Measurements from ENCODE around the gene HLA-DPA1. TPM values are rescaled to one million over a fixed set of nuclear protein-coding genes. Genes with fewer than 3 reads are reported as not detected.
A peak's percentile ranks its signal among the peaks of the same experiment; 100 is the strongest.

HLA-DPA1 gene
- total and polyA plus RNA-seq, 4 donors, result 96.2 to 321 (median 145) TPM

GRCh38 chr6:33049323-33050013 lies 24.0 kb downstream of the HLA-DPA1 start:
- Histone ChIP-seq H3K27me3 (ENCODE audit: control insufficient read depth in 3 of 3, insufficient read depth in 3 of 3, low read length in 2 of 3) (peaks cover 0 to 5% (median 2%) of the 10 kb centered on the region in 3 donors), H3K9ac (ENCODE audit: insufficient read depth in 1 of 2, low read length in 2 of 2) (no peak overlapping the region), H3K36me3 (ENCODE audit: control insufficient read depth in 4 of 4, insufficient read depth in 4 of 4, low read length in 4 of 4) (no peaks in the 10 kb centered on the region), H3K9me3 (ENCODE audit: control insufficient read depth in 4 of 4, insufficient read depth in 3 of 4, low read length in 3 of 4) (peaks cover 0 to 2% (median 0%) of the 10 kb centered on the region in 4 donors), H3K4me3 (no peak overlapping the region), H3K4me1 (ENCODE audit: control insufficient read depth in 5 of 5, insufficient read depth in 5 of 5, low read length in 5 of 5) (no peaks in the 10 kb centered on the region), H3K27ac (ENCODE audit: low read depth in 1 of 2, low read length in 1 of 2) (peak overlapping the region in 1 of 2 donors; percentile 33)
- TF ChIP-seq CTCF (IDR thresholded peaks at IDR 0.05; ENCODE audit: control extremely low read depth, extremely low read depth), result no peak
- ATAC-seq (ENCODE audit: insufficient read depth, low FRiP score), result no peak
- no peak for DNase-seq
- WGBS, 2 donors, result 73 to 79% methylated on average over 9 of the region's 9 CpGs

- Histone ChIP-seq H3K4me3 (no peak overlapping the region), H3K9me3 (ENCODE audit: control insufficient read depth in 4 of 4, insufficient read depth in 3 of 4, low read length in 3 of 4) (no peaks in the 10 kb centered on the region), H3K27me3 (ENCODE audit: control insufficient read depth in 3 of 3, insufficient read depth in 3 of 3, low read length in 2 of 3) (peaks cover 0 to 3% (median 0%) of the 10 kb centered on the region in 3 donors), H3K27ac (ENCODE audit: low read depth in 1 of 2, low read length in 1 of 2) (no peak overlapping the region), H3K9ac (ENCODE audit: insufficient read depth in 1 of 2, low read length in 2 of 2) (no peak overlapping the region), H3K36me3 (ENCODE audit: control insufficient read depth in 4 of 4, insufficient read depth in 4 of 4, low read length in 4 of 4) (no peaks in the 10 kb centered on the region), H3K4me1 (ENCODE audit: control insufficient read depth in 5 of 5, insufficient read depth in 5 of 5, low read length in 5 of 5) (no peaks in the 10 kb centered on the region)
- no peak for DNase-seq
- 90 to 95% methylated on average over 2 of the region's 2 CpGs for WGBS, 2 donors
- no peak for TF ChIP-seq CTCF (IDR thresholded peaks at IDR 0.05; ENCODE audit: control extremely low read depth, extremely low read depth)
- ATAC-seq (ENCODE audit: insufficient read depth, low FRiP score), result no peak
These were observed 33.3 kb downstream of the HLA-DPA1 start for GRCh38 chr6:33040157-33040556.

GRCh38 chr6:33036535-33036934 lies 36.9 kb downstream of the HLA-DPA1 start:
- Histone ChIP-seq H3K27ac (ENCODE audit: low read depth in 1 of 2, low read length in 1 of 2) (no peak overlapping the region), H3K27me3 (ENCODE audit: control insufficient read depth in 3 of 3, insufficient read depth in 3 of 3, low read length in 2 of 3) (peaks cover 0 to 12% (median 0%) of the 10 kb centered on the region in 3 donors), H3K9ac (ENCODE audit: insufficient read depth in 1 of 2, low read length in 2 of 2) (no peak overlapping the region), H3K4me3 (no peak overlapping the region), H3K9me3 (ENCODE audit: control insufficient read depth in 4 of 4, insufficient read depth in 3 of 4, low read length in 3 of 4) (no peaks in the 10 kb centered on the region), H3K36me3 (ENCODE audit: control insufficient read depth in 4 of 4, insufficient read depth in 4 of 4, low read length in 4 of 4) (no peaks in the 10 kb centered on the region), H3K4me1 (ENCODE audit: control insufficient read depth in 5 of 5, insufficient read depth in 5 of 5, low read length in 5 of 5) (no peaks in the 10 kb centered on the region)
- no peak for TF ChIP-seq CTCF (IDR thresholded peaks at IDR 0.05; ENCODE audit: control extremely low read depth, extremely low read depth)
- DNase-seq (no peak), ATAC-seq (ENCODE audit: insufficient read depth, low FRiP score) (no peak)
- 54 to 57% methylated on average over 1 of the region's 1 CpG for WGBS, 2 donors

All from lung (tissue), 12 donors.